Hematopoietic multipotent progenitor cell (in vitro differentiated cells): ENCODE data around the gene EPM2A. TPM values are rescaled to one million over a fixed set of nuclear protein-coding genes. Genes with fewer than 3 reads are reported as not detected.
"Not testable (repeated sequence)": the region's sequence is repeated elsewhere in the genome, so short reads cannot be mapped to it uniquely, and the experiment has no call there.

Source experiments
- DNase-seq, 3 donors: peaks; one replicate each; pipeline ENCODE4 v3.0.0-alpha.2; 2011 to 2015; ENCODE audit warnings: low read depth in 2 of 3, low spot score in 2 of 3
- total RNA-seq: library from RNA; depleted of rRNA; stranded (reverse); fragments of >200 nt; gene quantifications from one replicate; pipeline ENCODE4 v1.2.3, GENCODE V29; 2012

The EPM2A gene
- total RNA-seq, 1 donor: 14.3 TPM

DNA sequence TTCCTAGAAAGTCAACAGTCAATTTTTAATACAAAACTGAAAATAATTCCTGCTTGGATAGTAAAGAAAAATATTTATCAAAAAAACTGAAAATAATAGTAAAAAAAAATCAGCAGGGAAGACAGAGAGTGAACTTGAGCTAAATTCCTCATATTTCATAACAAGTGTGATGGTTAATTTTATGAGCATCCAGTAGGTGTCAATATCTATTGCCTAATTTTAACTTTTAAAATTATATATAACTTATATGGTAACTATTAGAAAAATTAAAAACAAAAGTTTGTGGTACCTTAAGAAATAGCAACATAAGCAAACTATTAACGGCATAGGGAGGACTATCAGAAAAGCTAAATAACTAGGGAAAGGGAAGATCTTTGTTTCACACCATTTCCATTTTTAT, 2.1 kb downstream of the EPM2A start:
- DNase-seq: no peak

DNA sequence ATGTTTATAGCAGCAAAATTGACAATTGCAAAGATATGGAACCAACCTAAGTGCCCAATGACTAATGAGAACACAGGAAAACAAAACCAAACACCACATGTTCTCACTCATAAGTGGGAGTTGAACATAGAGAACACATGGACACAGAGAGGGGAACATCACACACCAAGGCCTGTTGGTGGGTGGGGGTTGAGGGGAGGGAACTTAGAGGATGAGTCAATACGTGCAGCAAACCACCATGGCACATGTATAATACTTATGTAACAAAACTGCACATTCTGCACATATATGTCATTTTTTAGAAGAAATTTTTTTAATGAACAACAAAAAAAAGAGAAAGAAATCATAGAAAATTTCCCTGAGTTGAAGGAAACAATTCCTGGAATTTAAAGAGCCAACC, 3.9 kb downstream of the EPM2A start:
- DNase-seq: peak in 1 of 3 donors; percentile 38

DNA sequence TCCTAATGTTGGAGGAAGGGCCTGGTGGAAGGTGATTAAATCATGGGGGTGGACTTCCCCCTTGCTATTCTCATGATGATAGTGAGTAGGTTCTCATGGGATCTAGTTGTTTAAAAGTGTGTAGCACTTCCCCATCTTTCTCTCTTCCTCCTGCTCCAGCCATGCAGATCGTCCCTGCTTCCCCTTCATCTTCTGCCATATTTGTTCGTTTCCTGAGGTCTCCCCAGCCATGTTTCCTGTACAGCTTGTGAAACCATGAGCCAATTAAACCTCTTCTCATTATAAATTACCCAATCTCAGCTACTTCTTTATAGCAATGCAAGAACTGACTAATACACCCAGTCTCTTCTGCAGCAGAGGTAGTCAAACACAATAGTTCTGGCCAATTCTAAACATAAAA, 5.4 kb downstream of the EPM2A start:
- DNase-seq: peak in 1 of 3 donors; percentile 9

DNA sequence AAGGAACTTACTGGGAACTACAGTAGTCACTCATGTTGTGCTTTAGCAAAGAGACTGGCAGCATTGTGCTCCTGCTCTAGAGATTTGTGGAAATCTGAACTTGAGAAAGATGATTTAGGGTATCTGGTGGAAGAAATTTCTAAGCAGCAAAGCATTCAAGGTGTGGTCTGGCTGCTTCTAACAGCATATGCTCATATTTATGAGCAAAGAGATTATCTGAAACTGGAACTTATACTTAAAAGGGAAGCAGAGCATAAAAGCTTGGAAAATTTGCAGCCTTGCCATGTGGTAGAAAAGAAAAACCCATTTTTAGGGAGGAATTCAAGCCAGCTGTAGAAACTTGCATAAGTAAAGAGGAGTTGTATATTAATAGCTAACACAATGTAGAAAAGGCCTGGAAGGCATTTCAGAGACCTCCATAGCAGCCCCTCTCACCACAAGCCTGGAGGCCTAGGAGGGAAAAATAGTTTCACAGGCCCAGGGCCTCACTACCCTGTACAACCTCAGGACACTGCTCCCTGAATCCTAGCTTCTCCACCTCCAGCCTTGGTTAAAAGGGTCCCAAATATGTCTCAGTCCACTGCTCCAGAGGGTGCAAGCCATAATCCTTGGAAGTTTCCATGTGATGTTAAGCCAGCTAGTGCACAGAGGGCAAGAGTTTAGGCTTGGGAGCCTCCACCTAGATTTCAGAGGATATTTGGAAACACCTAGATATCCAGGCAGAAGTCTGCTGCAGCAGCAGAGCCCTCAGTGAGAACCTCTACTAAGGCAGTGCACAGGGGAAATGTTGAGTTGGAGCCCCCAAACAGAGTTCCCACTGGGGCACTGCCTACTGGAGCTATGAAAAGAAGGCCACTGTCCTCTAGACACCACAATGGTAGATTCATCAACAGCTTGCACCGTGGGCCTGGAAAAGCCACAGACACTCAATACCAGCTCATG, 6.6 kb downstream of the EPM2A start:
- no peak for DNase-seq

DNA sequence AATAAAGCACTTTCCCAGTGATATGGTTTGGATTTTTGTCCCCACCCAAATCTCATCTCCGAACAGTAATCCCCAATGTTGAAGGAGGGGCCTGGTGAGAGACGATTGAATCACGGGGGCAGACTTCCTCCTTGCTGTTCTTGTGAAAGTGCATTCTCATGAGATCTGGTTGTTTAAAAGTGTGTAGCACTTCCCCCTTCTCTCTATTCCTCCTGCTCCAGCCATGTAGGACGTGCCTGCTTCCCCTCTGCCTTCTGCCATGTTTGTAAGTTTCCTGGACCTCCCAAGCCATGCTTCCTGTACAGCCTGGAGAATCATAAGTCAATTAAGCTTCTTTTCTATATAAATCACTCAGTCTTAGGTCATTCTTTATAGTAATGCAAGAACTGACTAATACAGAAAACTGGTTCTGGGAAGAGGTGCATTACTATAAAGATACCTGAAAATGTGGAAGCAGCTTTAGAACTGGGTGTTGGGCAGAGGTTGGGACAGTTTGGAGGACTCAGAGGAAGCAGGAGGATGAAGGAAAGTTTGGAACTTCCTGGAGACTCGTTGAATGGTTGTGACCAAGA, 7.4 kb downstream of the EPM2A start:
- no peak for DNase-seq

DNA sequence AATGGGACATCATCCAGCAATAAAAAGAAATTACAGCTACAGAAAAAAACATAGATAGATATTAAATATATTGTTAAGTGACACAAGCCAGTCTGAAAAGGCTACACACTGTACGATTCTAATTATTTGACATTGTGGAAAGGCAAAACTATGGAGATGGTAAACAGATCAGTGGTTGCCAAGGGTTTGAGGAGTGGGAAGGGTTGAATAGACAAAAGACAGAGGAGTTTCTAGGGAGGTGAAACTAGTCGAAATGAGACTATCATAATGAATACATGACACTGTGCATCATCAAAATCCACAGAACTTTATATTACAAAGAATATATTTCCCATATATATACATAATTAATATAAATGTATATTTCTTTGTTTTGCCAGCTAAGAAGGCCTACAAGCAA, 9.8 kb downstream of the EPM2A start:
- no peak for DNase-seq

DNA sequence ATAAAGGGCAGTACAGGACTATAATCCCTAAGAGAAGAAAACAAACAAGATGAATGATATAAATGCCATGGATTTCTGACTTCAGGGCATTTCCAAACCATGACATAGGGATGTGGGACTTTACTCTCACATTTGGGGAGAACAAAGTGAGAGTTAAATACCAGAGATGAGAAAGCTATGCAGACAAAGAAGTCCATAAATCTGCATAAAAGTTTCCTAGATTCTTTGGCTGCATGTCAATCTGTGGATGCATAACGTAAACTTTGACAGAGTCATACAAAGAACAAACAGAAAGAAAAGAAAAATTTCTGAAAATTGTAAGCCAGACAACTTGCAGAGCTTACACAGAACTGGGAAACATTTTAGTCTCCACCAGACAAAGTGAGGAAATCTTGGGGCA, 11.7 kb downstream of the EPM2A start:
- DNase-seq: no peak

DNA sequence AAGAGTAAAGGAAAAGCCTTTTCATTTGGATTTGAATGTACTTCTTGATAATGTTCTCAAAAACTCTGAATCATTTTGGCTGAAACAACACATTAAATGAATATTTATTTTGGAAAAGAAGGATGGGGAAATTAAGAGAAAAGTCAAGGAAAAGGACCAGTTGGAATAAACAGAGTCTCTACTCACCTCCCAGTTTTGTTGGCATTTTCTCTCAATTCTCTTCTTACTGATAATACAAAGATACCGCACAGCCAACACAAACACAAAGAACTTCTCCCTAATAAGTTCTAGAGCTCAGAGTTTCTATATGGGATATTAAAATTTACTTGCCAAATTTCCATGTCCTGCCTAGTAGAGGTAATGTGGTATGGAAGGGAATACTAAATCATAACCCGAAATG, 13.1 kb downstream of the EPM2A start:
- DNase-seq: no peak

DNA sequence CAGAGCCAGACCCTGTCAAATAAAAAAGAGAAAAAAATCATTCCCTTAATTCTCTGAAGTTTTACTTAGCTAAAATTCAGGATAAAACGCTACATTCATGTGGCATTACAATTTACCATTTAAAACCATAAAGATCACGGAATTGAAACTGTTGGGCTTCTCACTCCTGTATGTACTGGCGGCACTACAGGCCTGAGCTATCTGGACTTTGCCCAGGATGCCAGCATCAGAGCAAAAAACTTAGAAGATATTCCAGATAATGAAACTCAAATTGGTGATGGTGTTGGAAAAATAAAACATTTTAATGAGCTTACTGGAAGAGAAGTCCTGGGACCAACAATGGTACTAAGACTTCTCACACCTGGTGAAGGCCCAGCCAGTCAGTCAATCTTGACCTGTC, 14.2 kb downstream of the EPM2A start:
- DNase-seq: no peak

DNA sequence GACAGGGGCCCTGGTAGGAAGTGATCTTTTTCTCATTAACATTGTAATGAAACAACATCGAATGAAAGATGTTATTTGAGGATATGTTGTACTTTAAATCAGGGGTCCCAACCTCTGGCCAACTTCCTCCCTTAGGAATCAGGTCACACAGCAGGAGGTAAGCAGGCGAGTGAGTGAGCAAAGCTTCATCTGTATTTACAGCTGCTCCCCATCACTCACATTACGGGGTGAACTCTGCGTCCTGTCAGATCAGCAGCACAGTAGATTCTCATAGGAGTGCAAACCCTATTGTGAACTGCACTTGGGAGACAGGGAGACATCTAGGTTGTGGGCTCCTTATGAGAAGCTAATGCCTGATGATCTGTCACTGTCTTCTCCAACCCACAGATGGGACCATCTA, 19.9 kb downstream of the EPM2A start:
- DNase-seq: no peak

DNA sequence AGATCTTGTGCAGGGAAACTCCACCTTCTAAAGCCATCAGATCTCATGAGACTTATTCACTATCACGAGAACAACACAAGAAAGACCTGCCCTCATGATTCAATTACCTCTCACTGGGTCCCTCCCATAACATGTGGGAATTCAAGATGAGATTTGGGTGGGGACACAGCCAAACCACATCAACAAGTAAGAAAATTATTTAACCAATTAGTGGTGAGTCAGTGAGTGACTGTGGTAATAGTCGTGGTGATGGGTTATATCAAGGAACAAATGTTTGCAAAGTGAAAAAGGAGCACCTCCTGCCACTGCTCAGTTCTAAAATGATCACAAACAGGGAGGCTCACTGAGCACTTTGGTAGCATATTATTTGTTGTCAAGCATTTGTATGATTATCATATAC, 20.6 kb downstream of the EPM2A start:
- no peak for DNase-seq

DNA sequence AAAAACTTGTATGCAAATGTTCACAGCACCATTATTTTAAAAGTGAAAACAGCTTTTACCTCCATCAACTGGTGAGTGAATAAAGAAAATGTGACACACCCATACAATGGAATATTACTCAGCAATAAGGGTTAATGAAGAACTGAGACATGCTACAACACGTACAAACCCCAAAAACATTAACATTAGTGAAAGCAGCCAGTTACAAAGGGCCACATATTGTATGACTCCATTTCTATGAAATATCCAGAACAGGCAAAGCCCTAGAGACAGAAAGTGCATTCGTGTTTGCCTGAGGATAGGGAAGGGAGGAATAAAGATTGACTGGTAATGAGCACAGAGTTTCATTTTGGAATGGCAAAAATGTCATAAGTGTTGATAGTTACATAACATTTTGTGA, 21.5 kb downstream of the EPM2A start:
- DNase-seq: no peak

DNA sequence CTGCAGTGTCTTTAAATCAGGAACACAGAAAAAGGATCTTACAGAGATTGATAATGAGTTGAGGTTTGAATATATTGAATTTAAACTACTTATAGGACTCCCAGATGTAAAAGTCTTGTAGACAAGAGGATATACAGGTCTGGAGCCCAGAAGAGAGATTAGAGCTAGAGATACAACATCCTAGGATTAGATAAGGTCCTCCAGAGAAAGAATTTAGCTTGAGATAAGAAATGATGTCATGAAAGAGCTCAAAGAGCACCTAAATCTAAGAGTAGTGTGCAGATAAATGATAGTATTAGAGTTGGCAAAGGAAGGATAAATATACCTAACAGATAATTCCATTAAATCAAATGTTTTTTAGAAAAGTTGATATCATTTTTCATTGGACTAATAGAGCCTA, 23.9 kb downstream of the EPM2A start:
- DNase-seq: no peak

DNA sequence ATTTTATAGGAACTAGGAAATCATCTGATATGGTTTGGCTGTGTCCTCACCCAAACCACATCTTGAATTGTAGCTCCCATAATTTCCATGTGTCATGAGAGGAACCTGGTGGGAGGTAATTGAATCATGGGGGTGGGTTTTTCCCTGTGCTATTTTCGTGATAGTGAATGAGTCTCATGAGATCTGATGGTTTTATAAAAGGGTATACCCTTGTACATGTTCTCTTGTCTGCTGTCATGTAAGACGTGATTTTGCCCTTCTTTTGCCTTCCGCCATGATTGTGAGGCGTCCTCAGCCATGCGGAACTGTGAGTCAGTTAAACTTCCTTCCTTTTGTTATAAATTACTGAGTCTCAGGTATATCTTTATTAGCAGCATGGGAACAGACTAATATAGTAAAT, 27.9 kb downstream of the EPM2A start:
- no peak for DNase-seq

DNA sequence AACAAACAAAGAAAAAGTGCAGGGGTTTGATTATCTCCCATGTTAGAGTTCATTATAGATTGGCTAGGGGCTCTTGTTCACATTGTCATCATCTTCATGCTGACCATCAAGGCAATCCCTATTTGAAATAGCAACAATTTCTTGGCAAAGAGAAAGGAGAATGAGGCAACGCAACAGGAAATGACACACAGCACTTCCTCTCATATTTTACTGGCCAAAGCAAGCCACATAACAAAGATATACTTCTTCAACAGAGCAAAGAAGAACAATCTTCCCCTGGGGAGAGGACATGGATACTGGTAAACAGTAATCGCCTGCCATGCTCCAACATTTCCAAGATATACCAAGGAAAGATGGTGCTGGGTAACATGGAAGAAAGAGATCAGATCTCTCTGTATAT, 29.8 kb downstream of the EPM2A start:
- peak in 1 of 3 donors; percentile 7 for DNase-seq

DNA sequence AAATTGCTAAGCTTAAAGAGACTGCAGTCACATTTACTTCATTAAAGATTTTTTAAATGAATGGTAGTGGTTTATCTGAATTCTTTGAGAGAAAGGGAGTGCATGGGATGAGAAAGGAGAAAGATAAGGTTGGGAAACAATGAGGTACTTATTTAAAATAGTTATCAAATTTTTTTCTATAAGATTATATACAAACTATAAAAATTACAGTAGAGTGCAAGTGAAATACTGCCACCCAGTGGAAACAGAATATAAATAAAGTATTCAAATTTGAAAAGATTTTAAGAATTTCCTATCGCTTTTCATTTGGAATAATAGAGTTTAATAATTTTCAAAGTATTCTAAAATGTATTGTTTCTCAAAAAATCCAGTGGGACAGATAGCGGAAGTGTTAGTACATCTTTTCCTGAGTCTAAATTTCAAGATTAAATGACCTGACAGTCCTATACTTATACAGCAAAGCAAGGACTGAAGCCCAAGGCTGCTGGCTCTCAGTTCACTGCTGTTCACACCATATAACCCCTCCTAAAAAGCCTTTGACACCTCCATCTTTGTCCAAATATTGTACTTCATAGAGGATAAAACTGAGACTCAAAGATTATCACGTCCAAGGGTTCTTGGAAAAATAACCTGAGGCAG, 31.1 kb downstream of the EPM2A start:
- DNase-seq: peak in 1 of 3 donors; percentile 11

DNA sequence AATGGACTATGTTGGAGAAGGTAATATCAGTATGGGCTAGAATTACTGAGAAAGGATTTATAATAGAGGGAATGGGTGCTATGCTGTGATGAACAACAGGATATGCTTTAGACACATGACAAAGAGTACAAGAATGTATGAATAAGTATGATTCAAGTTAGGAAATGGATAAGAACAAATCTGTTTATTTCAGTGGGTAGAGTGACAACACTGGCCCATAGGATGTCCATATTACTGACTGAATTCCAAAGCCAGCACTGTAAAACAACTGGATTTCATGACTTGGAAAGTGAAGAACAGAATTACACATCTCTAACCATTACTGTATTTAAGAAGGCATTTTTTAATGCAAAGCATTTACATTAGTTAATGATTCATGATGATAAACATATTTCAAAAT, 35.9 kb downstream of the EPM2A start:
- DNase-seq: no peak

DNA sequence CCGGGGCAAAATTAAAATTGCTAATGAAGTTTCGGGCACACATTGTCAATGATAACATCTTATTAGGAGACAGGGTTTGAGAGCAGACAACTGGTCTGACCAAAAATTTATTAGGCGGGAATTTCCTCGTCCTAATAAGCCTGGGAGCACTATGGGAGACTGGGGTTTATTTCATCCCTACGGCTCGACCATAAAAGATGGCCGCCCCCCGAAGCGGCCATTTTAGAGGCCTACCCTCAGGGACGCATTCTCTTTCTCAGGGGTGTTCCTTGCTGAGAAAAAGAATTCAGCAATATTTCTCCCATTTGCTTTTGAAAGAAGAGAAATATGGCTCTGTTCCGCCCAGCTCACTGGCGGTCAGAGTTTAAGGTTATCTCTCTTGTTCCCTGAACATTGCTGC, 37.9 kb downstream of the EPM2A start:
- DNase-seq: not testable (repeated sequence)

DNA sequence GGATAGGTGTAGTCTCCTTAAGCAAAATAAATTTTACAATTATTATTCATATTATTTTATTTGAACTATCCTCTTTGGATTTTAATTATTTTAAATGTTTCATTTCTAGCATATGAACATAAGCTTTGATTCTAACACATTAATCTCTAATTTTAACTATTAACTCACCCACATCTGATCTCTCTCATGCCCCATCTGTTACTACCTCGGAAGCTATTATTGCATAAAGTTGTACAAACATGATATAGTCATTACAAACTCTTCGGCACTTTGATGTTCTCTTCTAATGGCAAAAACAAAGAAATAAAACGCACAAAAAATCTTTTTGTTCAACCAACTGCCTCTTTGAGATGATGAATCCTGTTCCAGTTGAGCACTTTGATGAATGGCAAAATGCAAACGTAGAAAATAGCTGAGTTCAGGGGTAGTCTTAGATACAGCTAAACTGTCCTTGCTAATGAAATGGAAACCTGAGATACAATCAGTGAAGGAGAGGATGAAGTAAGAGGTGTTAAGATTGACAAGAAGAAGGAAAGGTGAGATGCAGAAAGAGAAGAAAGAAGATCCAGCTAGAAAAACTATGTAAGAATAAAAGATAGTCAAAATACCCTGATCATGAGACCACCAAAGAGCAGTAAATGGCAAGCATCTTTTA, 41.1 kb downstream of the EPM2A start:
- no peak for DNase-seq

DNA sequence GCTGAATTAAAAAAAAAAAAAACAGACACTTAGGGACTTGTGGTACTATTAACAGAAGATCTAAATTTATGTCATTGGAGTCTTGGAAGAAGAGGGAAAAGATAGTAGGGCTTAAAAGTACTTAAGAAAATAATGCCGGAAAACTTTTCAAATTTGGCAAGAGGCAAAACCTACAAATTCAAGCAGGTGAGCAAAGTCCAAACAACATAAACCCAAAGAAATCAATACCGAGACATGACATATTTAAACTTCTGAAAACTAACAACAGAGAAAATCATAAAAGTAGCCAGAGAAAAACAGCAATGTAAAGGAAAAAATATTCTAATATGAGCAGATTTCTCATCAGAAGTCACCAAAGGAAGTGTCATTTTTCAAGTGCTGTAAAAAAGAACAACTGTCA, 44.4 kb downstream of the EPM2A start:
- no peak for DNase-seq

DNA sequence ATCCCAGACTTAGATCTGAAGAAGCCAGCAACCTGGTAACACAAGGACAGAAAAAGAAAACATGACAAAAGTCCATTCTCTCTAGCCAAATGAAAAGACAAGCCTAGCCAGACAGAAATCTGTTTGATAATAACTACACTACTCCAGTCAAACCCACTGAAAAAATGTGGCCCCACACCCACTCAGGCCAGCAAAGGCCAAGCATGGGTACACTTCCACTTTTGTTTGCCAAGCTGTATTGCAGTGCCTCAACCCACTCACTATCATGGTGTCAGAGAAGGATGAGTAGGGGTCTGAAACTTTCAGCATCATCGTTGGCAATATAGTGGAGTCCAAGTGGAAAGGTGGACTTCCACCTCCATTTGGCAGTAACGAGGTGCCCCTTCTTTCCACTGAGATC, 45.8 kb downstream of the EPM2A start:
- DNase-seq: no peak
